D721Med (cell line): ENCODE measurements around the gene SPRY4.

Experiments
- DNase-seq: peaks from one replicate; pipeline ENCODE4 v3.0.0; 2011; ENCODE audit warnings: low spot score; ENCODE audit not compliant: insufficient read length
- FAIRE-seq: peaks from 2 replicates; lab custom pipeline; 2011; peaks lifted over from hg19 to GRCh38; lab: Jason Lieb, UNC
- TF ChIP-seq, protein P1 (sequence below): IDR thresholded peaks from 2 replicates; pipeline ENCODE4 v1.5.1; 2012; ENCODE audit warnings: mild to moderate bottlenecking, control low read depth; ENCODE audit not compliant: insufficient read depth; ENCODE audit errors: missing control alignments

SPRY4 gene

DNA sequence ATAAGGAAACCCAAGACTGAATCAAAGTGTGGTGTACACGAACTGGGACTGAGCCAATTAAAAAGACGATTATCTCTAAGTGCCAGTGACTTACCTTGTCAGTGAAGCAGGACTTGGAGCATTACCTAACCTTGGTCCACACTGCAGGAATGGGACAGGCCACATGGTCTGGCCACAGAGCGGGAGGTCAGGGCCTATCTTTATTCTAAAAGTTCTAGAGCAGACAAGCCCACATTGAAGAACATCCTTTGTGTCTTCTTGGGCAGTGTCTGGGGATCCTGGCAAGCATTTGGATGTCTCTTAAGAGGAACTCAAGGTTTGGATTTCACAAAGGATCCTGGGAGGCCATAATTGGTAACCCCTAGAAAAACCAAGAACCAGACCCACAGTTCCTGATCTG lies 16.5 kb downstream of the SPRY4 start:
- FAIRE-seq: no peak

DNA sequence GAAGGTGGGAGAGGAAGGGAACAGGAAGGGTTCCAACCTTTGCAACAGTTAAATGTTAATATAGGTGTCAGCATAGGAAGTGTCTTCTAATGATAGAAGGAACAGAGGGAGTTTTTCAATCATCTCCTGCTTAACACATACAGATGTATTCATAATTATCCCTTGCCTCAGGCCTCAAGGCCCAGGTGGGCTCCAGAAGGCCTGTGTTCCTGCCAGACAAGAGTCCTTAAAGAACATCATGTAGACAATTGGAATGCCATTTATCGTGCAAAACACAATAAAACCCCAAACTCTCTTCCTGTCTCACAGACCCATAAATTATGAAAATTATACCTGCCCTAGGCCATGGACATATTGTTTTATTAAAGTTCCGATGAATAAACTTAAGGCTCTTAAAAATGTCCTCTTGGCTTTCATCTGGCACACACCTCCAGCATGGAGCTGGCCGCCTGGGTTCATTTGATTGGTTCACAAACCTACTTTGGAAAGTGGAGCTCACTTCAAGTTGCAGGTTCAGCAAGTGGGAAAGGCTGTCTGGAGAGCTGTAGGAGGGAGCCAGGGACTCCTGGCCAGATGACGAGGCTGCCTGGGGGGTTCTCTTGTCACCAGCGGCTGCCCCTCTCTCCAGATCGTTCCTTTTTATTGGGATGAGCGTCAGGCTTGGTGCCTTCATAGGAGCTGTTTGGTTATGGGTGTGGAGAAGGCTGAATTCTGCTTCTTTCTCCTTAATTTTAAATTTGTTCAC lies 17.5 kb downstream of the SPRY4 start:
- TF ChIP-seq, protein P1, sequence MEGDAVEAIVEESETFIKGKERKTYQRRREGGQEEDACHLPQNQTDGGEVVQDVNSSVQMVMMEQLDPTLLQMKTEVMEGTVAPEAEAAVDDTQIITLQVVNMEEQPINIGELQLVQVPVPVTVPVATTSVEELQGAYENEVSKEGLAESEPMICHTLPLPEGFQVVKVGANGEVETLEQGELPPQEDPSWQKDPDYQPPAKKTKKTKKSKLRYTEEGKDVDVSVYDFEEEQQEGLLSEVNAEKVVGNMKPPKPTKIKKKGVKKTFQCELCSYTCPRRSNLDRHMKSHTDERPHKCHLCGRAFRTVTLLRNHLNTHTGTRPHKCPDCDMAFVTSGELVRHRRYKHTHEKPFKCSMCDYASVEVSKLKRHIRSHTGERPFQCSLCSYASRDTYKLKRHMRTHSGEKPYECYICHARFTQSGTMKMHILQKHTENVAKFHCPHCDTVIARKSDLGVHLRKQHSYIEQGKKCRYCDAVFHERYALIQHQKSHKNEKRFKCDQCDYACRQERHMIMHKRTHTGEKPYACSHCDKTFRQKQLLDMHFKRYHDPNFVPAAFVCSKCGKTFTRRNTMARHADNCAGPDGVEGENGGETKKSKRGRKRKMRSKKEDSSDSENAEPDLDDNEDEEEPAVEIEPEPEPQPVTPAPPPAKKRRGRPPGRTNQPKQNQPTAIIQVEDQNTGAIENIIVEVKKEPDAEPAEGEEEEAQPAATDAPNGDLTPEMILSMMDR: no peak
- DNase-seq (no peak), FAIRE-seq (no peak)

More for the DNA sequence above, 16.5 kb downstream of the SPRY4 start:
- DNase-seq: no peak
- TF ChIP-seq, protein P1: no peak

DNA sequence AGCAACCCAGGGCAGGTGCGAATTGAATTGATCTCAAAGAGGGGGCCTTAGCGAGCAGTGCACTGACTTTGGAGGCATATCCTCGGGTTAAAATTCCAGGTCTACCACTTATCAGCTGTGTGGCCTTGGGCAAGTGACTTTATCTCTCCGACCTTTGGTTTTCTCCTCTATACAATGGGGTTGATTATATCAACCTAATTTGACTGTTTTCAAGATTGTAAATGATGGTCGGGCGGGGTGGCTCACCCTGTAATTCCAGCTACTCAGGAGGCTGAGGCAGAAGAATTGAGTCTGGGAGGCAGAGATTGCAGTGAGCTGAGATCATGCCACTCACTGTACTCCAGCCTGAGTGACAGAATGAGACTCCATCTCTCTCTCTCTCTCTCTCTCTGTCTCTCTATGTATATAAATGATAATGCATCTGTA lies 18.7 kb downstream of the SPRY4 start:
- FAIRE-seq: no peak
- DNase-seq: no peak
- TF ChIP-seq, protein P1: no peak

DNA sequence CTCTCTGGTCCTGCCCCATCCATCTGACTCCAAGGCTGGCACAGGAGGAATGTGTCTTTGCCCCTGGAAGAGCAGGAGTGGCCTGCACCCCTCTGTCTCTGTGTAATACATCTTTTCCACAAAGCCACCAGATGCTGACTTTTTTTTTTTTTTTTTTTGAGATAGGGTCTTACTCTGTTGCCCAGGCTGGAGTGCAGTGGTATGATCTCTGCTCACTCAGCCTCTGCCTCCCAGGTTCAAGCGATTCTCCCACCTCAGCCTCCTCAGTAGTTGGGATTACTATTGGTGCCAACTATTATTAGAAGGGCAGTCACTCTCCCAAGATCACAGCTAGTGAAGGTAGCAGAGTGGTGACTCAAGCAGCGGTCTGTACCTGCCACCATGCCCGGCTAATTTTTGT lies 19.6 kb downstream of the SPRY4 start:
- TF ChIP-seq, protein P1: no peak
- FAIRE-seq: no peak
- DNase-seq: no peak

DNA sequence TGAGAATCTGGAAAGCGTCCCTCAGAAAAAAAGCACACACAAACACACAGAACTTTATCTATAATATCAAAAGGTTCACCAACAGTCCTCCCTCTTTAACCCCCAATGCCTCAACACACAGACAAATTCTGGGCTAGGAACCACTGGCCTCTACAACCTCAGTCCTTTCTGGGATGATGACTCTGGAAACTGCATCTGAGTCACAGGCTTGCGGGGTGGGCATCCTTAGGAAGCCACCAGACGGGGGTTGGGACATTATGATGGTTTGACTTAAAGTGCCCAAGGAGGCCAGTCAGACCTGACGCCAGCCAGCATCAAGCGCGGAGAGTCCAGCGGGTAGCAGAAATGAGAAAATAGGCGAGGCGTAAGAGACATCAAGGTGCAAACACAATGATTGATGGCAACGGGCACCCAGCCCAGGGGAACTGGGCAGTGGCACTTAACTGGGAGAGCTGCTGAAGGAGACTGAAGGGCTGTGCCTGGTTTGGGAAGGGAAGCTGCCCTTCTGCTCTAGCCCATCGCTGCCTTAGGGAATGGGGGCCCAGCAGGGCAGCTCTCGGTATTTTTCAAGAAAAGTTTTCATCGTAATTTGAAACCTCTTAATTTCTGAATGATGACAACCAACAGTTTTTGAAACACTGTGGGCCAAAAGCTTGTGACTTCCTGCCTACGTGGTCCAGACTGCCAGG lies 20.7 kb downstream of the SPRY4 start:
- DNase-seq (no peak), FAIRE-seq (no peak)
- TF ChIP-seq, protein P1: no peak

DNA sequence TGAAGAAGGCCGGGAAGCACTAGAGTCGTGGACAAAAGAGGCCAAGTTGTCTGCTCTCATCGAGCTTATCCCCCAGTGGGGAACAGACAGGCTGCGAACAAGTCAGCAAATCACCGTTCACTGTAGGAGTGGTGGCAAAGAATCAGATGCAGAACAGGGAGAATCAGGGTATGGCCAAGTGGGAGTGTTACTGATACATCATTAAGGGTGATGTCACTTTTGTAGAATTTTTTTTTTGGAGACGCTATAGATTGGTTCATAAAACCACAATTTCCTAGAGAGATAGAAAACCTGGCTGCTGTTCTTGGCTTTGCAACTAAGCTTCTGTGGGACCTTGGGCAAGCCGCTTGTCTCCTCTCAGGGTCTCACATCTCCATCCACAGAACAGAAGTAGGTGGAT lies 21.3 kb downstream of the SPRY4 start:
- no peak for FAIRE-seq
- no peak for DNase-seq
- TF ChIP-seq, protein P1: no peak

DNA sequence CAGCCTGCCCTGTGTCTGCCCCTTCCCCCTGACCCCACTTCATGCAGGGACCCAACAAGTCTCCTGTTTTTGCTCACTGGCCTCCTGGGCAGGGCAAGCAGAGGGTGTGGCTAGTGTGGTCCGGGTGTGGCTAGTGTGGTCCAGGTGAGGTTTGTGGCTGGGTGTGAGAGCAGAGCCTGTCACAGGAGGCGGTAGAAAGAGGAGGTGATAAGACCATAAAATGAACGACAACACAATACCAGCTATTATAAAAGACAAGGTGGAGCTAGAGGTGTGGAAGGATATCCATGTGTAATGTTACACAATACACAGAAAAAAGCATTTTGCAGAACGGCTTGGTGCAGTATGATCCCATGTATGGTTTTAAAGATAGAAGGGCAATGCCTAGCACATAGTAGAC lies 23.3 kb downstream of the SPRY4 start:
- TF ChIP-seq, protein P1: no peak
- DNase-seq: no peak
- FAIRE-seq: no peak
